Kidney (tissue), 14 donors: Measurements from ENCODE around the gene SULF2. TPM values are rescaled to one million over a fixed set of nuclear protein-coding genes. Genes with fewer than 3 reads are reported as not detected.

Experiments
- DNase-seq, 5 donors: peaks; one replicate each; pipeline ENCODE4 v3.0.0-alpha.2; 2013 to 2020
- FAIRE-seq: peaks from 2 replicates; lab custom pipeline; 2012; peaks lifted over from hg19 to GRCh38; lab: Jason Lieb, UNC
- H3K27ac ChIP-seq, 2 donors: one replicate each; pipeline ENCODE4 v1.7.0; 2013; ENCODE audit warnings: low read depth in 2 of 2, low read length in 2 of 2, inconsistent platforms in 1 of 2
- H3K27me3 ChIP-seq: one replicate; pipeline ENCODE4 v1.7.1; 2013; ENCODE audit warnings: low read length, inconsistent platforms; ENCODE audit not compliant: control insufficient read depth, insufficient read depth
- H3K36me3 ChIP-seq, 3 donors: one replicate each; pipeline versions ENCODE4 v1.7.0 to v1.7.1; 2013; ENCODE audit warnings: low read length in 3 of 3, control low read depth in 1 of 3, inconsistent platforms in 1 of 3; ENCODE audit not compliant: insufficient read depth in 3 of 3, control insufficient read depth in 2 of 3
- H3K4me1 ChIP-seq, 3 donors: one replicate each; pipeline versions ENCODE4 v1.7.0 to v1.7.1; 2013; ENCODE audit warnings: low read length in 3 of 3, inconsistent platforms in 1 of 3, low read depth in 1 of 3; ENCODE audit not compliant: control insufficient read depth in 2 of 3, insufficient read depth in 2 of 3
- H3K4me3 ChIP-seq, 3 donors: one replicate each; pipeline versions ENCODE4 v1.7.0 to v1.8.1; 2013; ENCODE audit warnings: low read length in 3 of 3, control low read depth in 1 of 3, inconsistent platforms in 1 of 3
- H3K9ac ChIP-seq, 3 donors: one replicate each; pipeline versions ENCODE4 v1.7.0 to v1.7.1; 2013; ENCODE audit warnings: low read length in 3 of 3, control low read depth in 1 of 3, inconsistent platforms in 1 of 3
- H3K9me3 ChIP-seq, 3 donors: one replicate each; pipeline versions ENCODE4 v1.7.0 to v1.7.1; 2013; ENCODE audit warnings: low read length in 3 of 3, control low read depth in 1 of 3, inconsistent platforms in 1 of 3; ENCODE audit not compliant: control insufficient read depth in 2 of 3, insufficient read depth in 1 of 3
- intact Hi-C: fragments of 100-400 bp; cut with DNase I; formaldehyde crosslinking; loops from one replicate; pipeline ENCODE4 v1.11.1; 2022
- polyA plus RNA-seq: library from polyadenylated mRNA; stranded (reverse); fragments of 350-450 nt; fragmentation: Illumina TruSeq; extraction: RNeasy Lipid Tissue Mini Kit (QIAGEN cat#74804); gene quantifications from one replicate; pipeline ENCODE4 v1.2.3, GENCODE V29; 2014; ENCODE audit warnings: low read depth, low replicate concordance; ENCODE audit not compliant: insufficient read depth
- total RNA-seq: library from RNA; stranded (reverse); fragmentation: NEBNext Ultra II Directional; extraction: Animal tissue kit (Norgen Biotek cat#: 25700); gene quantifications from one replicate; pipeline ENCODE4 v1.2.1, GENCODE V29; 2021
- TF ChIP-seq, protein P1 (sequence below): IDR thresholded peaks from 3 replicates; pipeline ENCODE4 v1.5.1; 2012; ENCODE audit warnings: mild to moderate bottlenecking, moderate library complexity, borderline replicate concordance; ENCODE audit not compliant: insufficient read depth; ENCODE audit errors: extremely low read depth
- donor health status: control.
- donor health status: control.
- donor health status: control.
- donor health status: control.
- donor health status: control.
- donor health status: DM: yes; HTN: yes; CAD: no.
- donor health status: Normal renal cell carcinoma (clear cell type).

Gene SULF2
- total and polyA plus RNA-seq, 2 donors from 2014 or later = 85.1 to 257 TPM

DNA sequence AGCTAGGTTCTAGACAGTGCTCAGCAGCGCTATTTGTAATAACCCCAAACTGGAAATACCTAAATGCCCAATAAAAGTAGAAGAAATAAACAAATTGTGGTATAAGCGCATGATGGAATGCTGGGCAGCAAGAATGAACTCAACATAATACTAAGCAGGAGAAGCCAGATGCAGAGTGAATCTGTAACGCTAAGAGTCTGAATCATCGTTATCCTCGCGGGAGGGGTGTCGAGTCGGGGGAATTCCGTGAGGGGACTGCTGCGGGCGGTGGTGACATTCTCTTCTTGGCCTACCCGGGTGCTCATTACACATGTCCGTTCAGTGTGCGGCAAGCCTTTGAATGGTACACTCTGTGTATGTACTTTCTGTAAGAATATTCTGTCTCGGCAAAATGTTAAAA lies 83.7 kb downstream of the SULF2 start:
- Histone ChIP-seq H3K4me1 (no peaks in the 10 kb centered on the region), H3K27ac (no peak overlapping the region), H3K36me3 (peaks cover 0 to 6% (median 5%) of the 10 kb centered on the region in 3 donors), H3K4me3 (no peak overlapping the region), H3K9ac (no peak overlapping the region), H3K9me3 (no peaks in the 10 kb centered on the region), H3K27me3 (no peaks in the 10 kb centered on the region)
- FAIRE-seq (no peak), DNase-seq (peak in 1 of 5 donors; percentile 17)
- TF ChIP-seq, protein P1, sequence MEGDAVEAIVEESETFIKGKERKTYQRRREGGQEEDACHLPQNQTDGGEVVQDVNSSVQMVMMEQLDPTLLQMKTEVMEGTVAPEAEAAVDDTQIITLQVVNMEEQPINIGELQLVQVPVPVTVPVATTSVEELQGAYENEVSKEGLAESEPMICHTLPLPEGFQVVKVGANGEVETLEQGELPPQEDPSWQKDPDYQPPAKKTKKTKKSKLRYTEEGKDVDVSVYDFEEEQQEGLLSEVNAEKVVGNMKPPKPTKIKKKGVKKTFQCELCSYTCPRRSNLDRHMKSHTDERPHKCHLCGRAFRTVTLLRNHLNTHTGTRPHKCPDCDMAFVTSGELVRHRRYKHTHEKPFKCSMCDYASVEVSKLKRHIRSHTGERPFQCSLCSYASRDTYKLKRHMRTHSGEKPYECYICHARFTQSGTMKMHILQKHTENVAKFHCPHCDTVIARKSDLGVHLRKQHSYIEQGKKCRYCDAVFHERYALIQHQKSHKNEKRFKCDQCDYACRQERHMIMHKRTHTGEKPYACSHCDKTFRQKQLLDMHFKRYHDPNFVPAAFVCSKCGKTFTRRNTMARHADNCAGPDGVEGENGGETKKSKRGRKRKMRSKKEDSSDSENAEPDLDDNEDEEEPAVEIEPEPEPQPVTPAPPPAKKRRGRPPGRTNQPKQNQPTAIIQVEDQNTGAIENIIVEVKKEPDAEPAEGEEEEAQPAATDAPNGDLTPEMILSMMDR = no peak
- intact Hi-C loops = no loop called here

DNA sequence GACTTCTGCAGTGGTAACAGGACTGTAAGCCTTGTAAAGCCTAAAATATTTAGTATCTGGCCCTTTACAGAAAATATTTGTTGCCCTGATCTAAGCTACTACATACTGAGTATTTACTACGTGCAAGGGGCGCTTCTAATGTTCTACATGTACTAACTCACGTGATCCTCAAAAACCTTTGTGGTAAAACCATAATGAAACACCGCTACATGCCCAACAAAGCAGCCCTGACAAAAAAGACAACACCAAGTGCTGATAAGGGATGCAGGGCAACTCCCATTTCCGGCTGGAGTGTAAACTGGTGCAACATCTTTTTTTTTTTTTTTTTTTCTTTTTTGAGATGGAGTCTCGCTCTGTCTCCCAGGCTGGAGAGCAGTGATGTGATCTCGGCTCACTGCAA lies 85.0 kb downstream of the SULF2 start:
- H3K4me3 ChIP-seq = no peak overlapping the region
- H3K9ac ChIP-seq = no peak overlapping the region
- intact Hi-C loops = no loop called here
- no peak overlapping the region for H3K27ac ChIP-seq
- FAIRE-seq (no peak), DNase-seq (no peak)
- H3K27me3 ChIP-seq = no peaks in the 10 kb centered on the region
- no peaks in the 10 kb centered on the region for H3K9me3 ChIP-seq
- TF ChIP-seq, protein P1 = no peak
- no peaks in the 10 kb centered on the region for H3K4me1 ChIP-seq
- peaks cover 0 to 6% (median 5%) of the 10 kb centered on the region in 3 donors for H3K36me3 ChIP-seq

DNA sequence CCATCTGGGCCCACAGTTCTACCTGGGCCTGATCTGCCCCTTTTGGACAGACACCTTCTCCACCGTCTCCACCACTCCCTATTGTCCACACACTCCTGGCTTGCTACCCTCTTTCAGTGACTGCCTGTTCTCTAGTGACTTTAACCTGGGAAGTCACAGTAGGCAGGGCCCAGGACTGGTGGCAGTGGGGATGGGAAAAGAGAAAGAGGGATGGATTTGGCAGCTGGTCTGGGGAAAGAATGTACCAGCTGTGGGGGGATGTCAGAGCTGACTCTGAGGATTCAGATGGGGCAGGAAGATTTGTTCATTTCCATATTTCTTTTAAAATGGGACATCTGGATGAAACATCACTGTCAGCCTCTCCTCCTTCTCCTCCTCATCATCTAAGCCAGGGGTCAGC lies 85.5 kb downstream of the SULF2 start:
- FAIRE-seq = no peak
- intact Hi-C loops = no loop called here

More for the DNA sequence above, 85.5 kb downstream of the SULF2 start:
- H3K27me3 ChIP-seq = no peaks in the 10 kb centered on the region
- peaks cover 0 to 6% (median 5%) of the 10 kb centered on the region in 3 donors for H3K36me3 ChIP-seq
- no peaks in the 10 kb centered on the region for H3K4me1 ChIP-seq
- no peaks in the 10 kb centered on the region for H3K9me3 ChIP-seq
- TF ChIP-seq, protein P1 = no peak
- H3K27ac ChIP-seq = no peak overlapping the region
- H3K4me3 ChIP-seq = no peak overlapping the region
- no peak for DNase-seq
- no peak overlapping the region for H3K9ac ChIP-seq
